Keratinocyte (primary cell): Measurements from ENCODE around the gene EPHA2. TPM values are rescaled to one million over a fixed set of nuclear protein-coding genes. Genes with fewer than 3 reads are reported as not detected.

Experiments
- DNase-seq: peaks from one replicate; pipeline ENCODE4 v3.0.0-alpha.2; 2011; ENCODE audit warnings: low read depth, missing footprints, low spot score
- FAIRE-seq: peaks from 2 replicates; lab custom pipeline; 2011; peaks lifted over from hg19 to GRCh38; lab: Jason Lieb, UNC
- H2AFZ ChIP-seq: 2 replicates; pipeline ENCODE4 v1.6.0; 2012; ENCODE audit warnings: low read length, control low read depth, inconsistent platforms; ENCODE audit not compliant: control insufficient read depth
- H3K27ac ChIP-seq: 2 replicates; pipeline ENCODE4 v1.5.1; 2011; ENCODE audit warnings: low read length; ENCODE audit not compliant: control insufficient read depth, insufficient read depth
- H3K27me3 ChIP-seq: 3 replicates; pipeline ENCODE4 v1.6.0; 2011; ENCODE audit warnings: low read length; ENCODE audit not compliant: control insufficient read depth, insufficient read depth; ENCODE audit errors: extremely low read depth
- H3K36me3 ChIP-seq, 2 experiments: 2 replicates in 1 of 2; 3 replicates in 1 of 2; pipeline ENCODE4 v1.5.1; 2011; ENCODE audit warnings: low read length in 2 of 2, mild to moderate bottlenecking in 1 of 2; ENCODE audit not compliant: control insufficient read depth in 2 of 2, insufficient read depth in 2 of 2; ENCODE audit errors: extremely low read depth in 1 of 2
- H3K4me1 ChIP-seq: 3 replicates; pipeline ENCODE4 v1.5.1; 2011; ENCODE audit warnings: low read length; ENCODE audit not compliant: control insufficient read depth, insufficient read depth; ENCODE audit errors: extremely low read depth
- H3K4me2 ChIP-seq: 3 replicates; pipeline ENCODE4 v1.6.0; 2011; ENCODE audit warnings: low read depth, low read length; ENCODE audit not compliant: control insufficient read depth, insufficient read depth; ENCODE audit errors: extremely low read depth
- H3K4me3 ChIP-seq, 3 experiments: fragments of 200-600 bp in 1 of 3; sonication (generic) in 1 of 3; 2 replicates in 2 of 3; 3 replicates in 1 of 3; pipeline ENCODE4 v1.5.1; 2011 to 2016; ENCODE audit warnings: low read length in 3 of 3, mild to moderate bottlenecking in 3 of 3, control low read depth in 2 of 3, inconsistent platforms in 1 of 3, low read depth in 1 of 3, mixed read lengths in 1 of 3, mixed run types in 1 of 3, moderate library complexity in 1 of 3; ENCODE audit not compliant: control insufficient read depth in 2 of 3, insufficient read depth in 2 of 3; ENCODE audit errors: extremely low read depth in 1 of 3
- H3K79me2 ChIP-seq: 2 replicates; pipeline ENCODE4 v1.6.0; 2012; ENCODE audit warnings: low read length; ENCODE audit not compliant: control insufficient read depth, insufficient read depth
- H3K9ac ChIP-seq: 3 replicates; pipeline ENCODE4 v1.6.0; 2011; ENCODE audit warnings: low read length; ENCODE audit not compliant: control insufficient read depth, insufficient read depth; ENCODE audit errors: extremely low read depth
- H3K9me1 ChIP-seq: 3 replicates; pipeline ENCODE4 v1.6.0; 2011; ENCODE audit warnings: low read length; ENCODE audit not compliant: control insufficient read depth, insufficient read depth; ENCODE audit errors: extremely low read depth
- H3K9me3 ChIP-seq: 2 replicates; pipeline ENCODE4 v1.5.1; 2012; ENCODE audit warnings: low read depth, low read length; ENCODE audit not compliant: control insufficient read depth
- H4K20me1 ChIP-seq: 3 replicates; pipeline ENCODE4 v1.6.0; 2011; ENCODE audit warnings: low read length; ENCODE audit not compliant: control insufficient read depth, insufficient read depth; ENCODE audit errors: extremely low read depth
- CTCF ChIP-seq, 3 experiments: IDR thresholded peaks in 1 of 3; conservative IDR thresholded peaks in 1 of 3; optimal IDR thresholded peaks in 1 of 3; 2 replicates in 2 of 3; 3 replicates in 1 of 3; pipeline versions ENCODE3 to v1.5.1; 2011; ENCODE audit warnings: low read length in 3 of 3, mild to moderate bottlenecking in 3 of 3, moderate library complexity in 2 of 3, control low read depth in 1 of 3, inconsistent platforms in 1 of 3; ENCODE audit not compliant: insufficient read depth in 2 of 3; ENCODE audit errors: extremely low read depth in 1 of 3
- EZH2 ChIP-seq: IDR thresholded peaks from one replicate; pipeline ENCODE4 v1.6.1; 2012; ENCODE audit warnings: inconsistent platforms, mild to moderate bottlenecking, low read length, moderate library complexity
- dilution Hi-C: fragments of 300-500 bp; cut with MboI; formaldehyde crosslinking; loops from one replicate; pipeline ENCODE4 v1.7.0; 2020; ENCODE audit warnings: low sequenced_read_pairs; ENCODE audit not compliant: extremely low pct_ligation_motif_present
- polyA plus RNA-seq, 5 experiments: library from polyadenylated mRNA; depleted of rRNA in 3 of 5; stranded (reverse) in 3 of 5; stranded (forward) in 1 of 5; unstranded in 1 of 5; fragments of >200 nt; gene quantifications; 1 replicate in 1 of 5; 2 replicates in 3 of 5; 3 replicates in 1 of 5; pipeline versions ENCODE4 v1.2.1 to v1.2.3, GENCODE V29; 2011 to 2012; ENCODE audit warnings: missing spikeins in 2 of 5, low read depth in 1 of 5, low replicate concordance in 1 of 5

EPHA2 gene
- polyA plus RNA-seq, 1 donor (not counting 4 experiments of a cell fraction or from before 2014, with no cell fraction given): 55.6 TPM

GRCh38 chr1:16129921-16130543, 25.8 kb downstream of the EPHA2 start:
- no peaks in the 10 kb centered on the region for H3K27me3 ChIP-seq

GRCh38 chr1:16129316-16129715, 26.6 kb downstream of the EPHA2 start:
- no peaks in the 10 kb centered on the region for H3K9me3 ChIP-seq
- no peak overlapping the region for H3K9ac ChIP-seq
- H3K36me3 ChIP-seq: peaks cover 77 to 78% of the 10 kb centered on the region in 2 experiments
- H2AFZ ChIP-seq: no peak overlapping the region
- no peak overlapping the region for H3K4me3 ChIP-seq
- no peak overlapping the region for H3K27ac ChIP-seq
- FAIRE-seq: no peak
- no peak overlapping the region for H3K4me2 ChIP-seq
- dilution Hi-C loops: no loop called here
- no peaks in the 10 kb centered on the region for H3K27me3 ChIP-seq
- peaks cover 64% of the 10 kb centered on the region for H4K20me1 ChIP-seq
- peaks cover 49% of the 10 kb centered on the region for H3K79me2 ChIP-seq
- TF ChIP-seq EZH2 (no peak), CTCF (optimal IDR thresholded peaks at IDR 0.05 in 1 of 3, IDR thresholded peaks at IDR 0.05 in 1 of 3, conservative IDR thresholded peaks at IDR 0.05 in 1 of 3; ENCODE audit: extremely low read depth in 1 of 3, insufficient read depth in 2 of 3, low read length in 3 of 3) (no peak)
- no peaks in the 10 kb centered on the region for H3K9me1 ChIP-seq
- peaks cover 5% of the 10 kb centered on the region for H3K4me1 ChIP-seq
- no peak for DNase-seq

More at GRCh38 chr1:16129921-16130543, 25.8 kb downstream of the EPHA2 start:
- peaks cover 56% of the 10 kb centered on the region for H3K79me2 ChIP-seq
- dilution Hi-C loops: no loop called here
- no peak overlapping the region for H3K9ac ChIP-seq
- no peak for FAIRE-seq
- no peak for DNase-seq
- H3K4me3 ChIP-seq: no peak overlapping the region
- no peak overlapping the region for H3K27ac ChIP-seq
- no peaks in the 10 kb centered on the region for H3K9me3 ChIP-seq
- no peaks in the 10 kb centered on the region for H3K9me1 ChIP-seq
- peaks cover 76 to 77% of the 10 kb centered on the region in 2 experiments for H3K36me3 ChIP-seq
- H3K4me1 ChIP-seq: no peaks in the 10 kb centered on the region
- H4K20me1 ChIP-seq: peaks cover 66% of the 10 kb centered on the region
- H3K4me2 ChIP-seq: no peak overlapping the region
- TF ChIP-seq CTCF (optimal IDR thresholded peaks at IDR 0.05 in 1 of 3, IDR thresholded peaks at IDR 0.05 in 1 of 3, conservative IDR thresholded peaks at IDR 0.05 in 1 of 3; ENCODE audit: extremely low read depth in 1 of 3, insufficient read depth in 2 of 3, low read length in 3 of 3) (no peak), EZH2 (no peak)
- no peak overlapping the region for H2AFZ ChIP-seq
